ENCODE measurements around the gene KMT2B.

KMT2B gene

GRCh38 chr19:35731353-35731752 lies 13.6 kb downstream of the KMT2B start:
- H3K4me2 ChIP-seq (ENCODE audit: low read length) = no peak overlapping the region
- no CpG with 5 or more reads among the region's 9 CpGs for WGBS (ENCODE audit: extremely low coverage, insufficient coverage, low lambda C conversion rate)
- H3K79me1 ChIP-seq (ENCODE audit: low read length) = no peaks in the 10 kb centered on the region
- no peak overlapping the region for H4K5ac ChIP-seq (ENCODE audit: low read length)
- H3K23ac ChIP-seq (ENCODE audit: low read length) = no peak overlapping the region
- H3K4me3 ChIP-seq (ENCODE audit: low read length) = no peak overlapping the region
- no peak overlapping the region for H3K9ac ChIP-seq (ENCODE audit: low read length)
- H3K27me3 ChIP-seq (ENCODE audit: insufficient read depth, low read length, poor library complexity) = no peaks in the 10 kb centered on the region
- H3K18ac ChIP-seq (ENCODE audit: low read length) = no peak overlapping the region
- H4K8ac ChIP-seq (ENCODE audit: low read depth, low read length) = no peak overlapping the region
- no peak overlapping the region for H3K4ac ChIP-seq (ENCODE audit: low read depth, low read length)
- no peak overlapping the region for H2BK5ac ChIP-seq (ENCODE audit: low read length)
- H3K27ac ChIP-seq (ENCODE audit: low read depth, low read length) = no peak overlapping the region
- H2BK15ac ChIP-seq (replicated peaks; ENCODE audit: low read depth) = no peak overlapping the region
- no peak overlapping the region for H2AK5ac ChIP-seq (ENCODE audit: low read length)
- H3K56ac ChIP-seq (ENCODE audit: low read length) = no peak overlapping the region
- H3K4me1 ChIP-seq (ENCODE audit: control insufficient read depth, low read depth, low read length) = no peaks in the 10 kb centered on the region
- no peak for DNase-seq
- H3K36me3 ChIP-seq (ENCODE audit: control insufficient read depth, insufficient read depth, low read length) = peaks cover 20% of the 10 kb centered on the region
- no peaks in the 10 kb centered on the region for H3K79me2 ChIP-seq (ENCODE audit: control insufficient read depth, insufficient read depth, low read length)
- H2BK120ac ChIP-seq (ENCODE audit: low read depth, low read length) = no peak overlapping the region

DNA sequence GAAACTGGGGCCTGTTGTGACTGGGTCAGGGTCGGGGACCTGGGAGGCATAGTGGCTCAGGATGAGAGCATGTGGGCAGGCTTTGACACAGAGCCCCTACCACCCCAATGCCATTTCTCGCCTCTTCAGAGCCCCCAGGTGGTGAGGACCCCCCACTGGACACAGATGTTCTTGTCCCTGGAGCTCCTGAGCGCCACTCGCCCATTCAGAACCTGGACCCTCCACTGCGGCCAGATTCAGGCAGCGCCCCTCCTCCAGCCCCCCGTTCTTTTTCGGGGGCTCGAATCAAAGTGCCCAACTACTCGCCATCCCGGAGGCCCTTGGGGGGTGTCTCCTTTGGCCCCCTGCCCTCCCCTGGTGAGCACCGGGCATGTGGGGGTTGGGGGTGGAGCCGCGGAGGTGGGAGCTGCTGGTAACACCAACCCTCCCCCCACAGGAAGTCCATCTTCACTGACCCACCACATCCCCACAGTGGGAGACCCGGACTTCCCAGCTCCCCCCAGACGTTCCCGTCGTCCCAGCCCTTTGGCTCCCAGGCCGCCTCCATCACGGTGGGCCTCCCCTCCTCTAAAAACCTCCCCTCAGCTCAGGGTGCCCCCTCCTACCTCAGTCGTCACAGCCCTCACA lies 14.1 kb downstream of the KMT2B start:
- WGBS (ENCODE audit: extremely low coverage, insufficient coverage, low lambda C conversion rate) = no CpG with 5 or more reads among the region's 21 CpGs
- H2BK5ac ChIP-seq (ENCODE audit: low read length) = no peak overlapping the region
- no peak overlapping the region for H2BK15ac ChIP-seq (replicated peaks; ENCODE audit: low read depth)
- H3K27me3 ChIP-seq (ENCODE audit: insufficient read depth, low read length, poor library complexity) = no peaks in the 10 kb centered on the region
- H3K4me1 ChIP-seq (ENCODE audit: control insufficient read depth, low read depth, low read length) = no peaks in the 10 kb centered on the region
- no peak overlapping the region for H3K56ac ChIP-seq (ENCODE audit: low read length)
- no peak overlapping the region for H3K4ac ChIP-seq (ENCODE audit: low read depth, low read length)
- no peak overlapping the region for H4K8ac ChIP-seq (ENCODE audit: low read depth, low read length)
- no peak overlapping the region for H4K5ac ChIP-seq (ENCODE audit: low read length)
- no peak overlapping the region for H2AK5ac ChIP-seq (ENCODE audit: low read length)
- no peak overlapping the region for H3K9ac ChIP-seq (ENCODE audit: low read length)
- H3K4me2 ChIP-seq (ENCODE audit: low read length) = no peak overlapping the region
- no peak overlapping the region for H3K23ac ChIP-seq (ENCODE audit: low read length)
- H3K18ac ChIP-seq (ENCODE audit: low read length) = no peak overlapping the region
- H3K36me3 ChIP-seq (ENCODE audit: control insufficient read depth, insufficient read depth, low read length) = peaks cover 22% of the 10 kb centered on the region
- no peaks in the 10 kb centered on the region for H3K79me1 ChIP-seq (ENCODE audit: low read length)
- no peak overlapping the region for H2BK120ac ChIP-seq (ENCODE audit: low read depth, low read length)
- no peak overlapping the region for H3K27ac ChIP-seq (ENCODE audit: low read depth, low read length)
- no peak overlapping the region for H3K4me3 ChIP-seq (ENCODE audit: low read length)
- no peaks in the 10 kb centered on the region for H3K79me2 ChIP-seq (ENCODE audit: control insufficient read depth, insufficient read depth, low read length)
- no peak for DNase-seq

DNA sequence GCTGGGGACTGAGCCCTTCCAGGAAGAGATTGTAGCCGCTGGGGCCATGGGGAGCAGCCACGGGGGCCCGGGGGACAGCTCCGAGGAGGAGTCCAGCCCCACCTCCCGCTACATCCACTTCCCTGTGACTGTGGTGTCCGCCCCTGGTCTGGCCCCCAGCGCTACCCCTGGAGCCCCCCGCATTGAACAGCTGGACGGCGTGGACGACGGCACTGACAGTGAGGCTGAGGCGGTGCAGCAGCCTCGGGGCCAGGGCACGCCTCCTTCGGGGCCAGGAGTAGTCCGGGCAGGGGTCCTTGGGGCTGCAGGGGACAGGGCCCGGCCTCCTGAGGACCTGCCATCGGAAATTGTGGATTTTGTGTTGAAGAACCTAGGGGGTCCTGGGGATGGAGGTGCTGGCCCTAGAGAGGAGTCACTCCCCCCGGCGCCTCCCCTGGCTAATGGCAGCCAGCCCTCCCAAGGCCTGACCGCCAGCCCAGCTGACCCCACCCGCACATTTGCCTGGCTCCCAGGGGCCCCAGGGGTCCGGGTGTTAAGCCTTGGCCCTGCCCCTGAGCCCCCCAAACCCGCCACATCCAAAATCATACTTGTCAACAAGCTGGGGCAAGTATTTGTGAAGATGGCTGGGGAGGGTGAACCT lies 14.9 kb downstream of the KMT2B start:
- Histone ChIP-seq H3K4me2 (ENCODE audit: low read length) (no peak overlapping the region), H3K36me3 (ENCODE audit: control insufficient read depth, insufficient read depth, low read length) (peaks cover 18% of the 10 kb centered on the region), H3K79me2 (ENCODE audit: control insufficient read depth, insufficient read depth, low read length) (no peaks in the 10 kb centered on the region), H3K4me3 (ENCODE audit: low read length) (no peak overlapping the region), H3K18ac (ENCODE audit: low read length) (no peak overlapping the region), H4K5ac (ENCODE audit: low read length) (no peak overlapping the region), H3K27me3 (ENCODE audit: insufficient read depth, low read length, poor library complexity) (no peaks in the 10 kb centered on the region), H2BK5ac (ENCODE audit: low read length) (no peak overlapping the region), H3K23ac (ENCODE audit: low read length) (no peak overlapping the region), H3K79me1 (ENCODE audit: low read length) (no peaks in the 10 kb centered on the region), H3K4me1 (ENCODE audit: control insufficient read depth, low read depth, low read length) (no peaks in the 10 kb centered on the region), H3K9ac (ENCODE audit: low read length) (no peak overlapping the region), H3K27ac (ENCODE audit: low read depth, low read length) (no peak overlapping the region), H3K4ac (ENCODE audit: low read depth, low read length) (no peak overlapping the region), H4K8ac (ENCODE audit: low read depth, low read length) (no peak overlapping the region), H3K56ac (ENCODE audit: low read length) (no peak overlapping the region), H2AK5ac (ENCODE audit: low read length) (no peak overlapping the region), H2BK120ac (ENCODE audit: low read depth, low read length) (no peak overlapping the region), H2BK15ac (replicated peaks; ENCODE audit: low read depth) (no peak overlapping the region)
- WGBS (ENCODE audit: extremely low coverage, insufficient coverage, low lambda C conversion rate) = no CpG with 5 or more reads among the region's 25 CpGs
- DNase-seq = no peak

- no peak overlapping the region for H2BK5ac ChIP-seq (ENCODE audit: low read length)
- no peak overlapping the region for H3K4me3 ChIP-seq (ENCODE audit: low read length)
- DNase-seq = no peak
These were observed 15.7 kb downstream of the KMT2B start for GRCh38 chr19:35733180-35734125.

GRCh38 chr19:35734273-35734672 lies 16.5 kb downstream of the KMT2B start:
- Histone ChIP-seq H4K8ac (ENCODE audit: low read depth, low read length) (no peak overlapping the region), H2BK5ac (ENCODE audit: low read length) (no peak overlapping the region), H3K4ac (ENCODE audit: low read depth, low read length) (no peak overlapping the region), H2AK5ac (ENCODE audit: low read length) (no peak overlapping the region), H2BK15ac (replicated peaks; ENCODE audit: low read depth) (no peak overlapping the region), H3K18ac (ENCODE audit: low read length) (no peak overlapping the region), H3K4me2 (ENCODE audit: low read length) (no peak overlapping the region), H4K5ac (ENCODE audit: low read length) (no peak overlapping the region), H3K56ac (ENCODE audit: low read length) (no peak overlapping the region), H3K79me1 (ENCODE audit: low read length) (no peaks in the 10 kb centered on the region), H3K36me3 (ENCODE audit: control insufficient read depth, insufficient read depth, low read length) (peaks cover 19% of the 10 kb centered on the region), H3K27ac (ENCODE audit: low read depth, low read length) (no peak overlapping the region), H3K79me2 (ENCODE audit: control insufficient read depth, insufficient read depth, low read length) (no peaks in the 10 kb centered on the region), H2BK120ac (ENCODE audit: low read depth, low read length) (no peak overlapping the region), H3K4me3 (ENCODE audit: low read length) (no peak overlapping the region), H3K9ac (ENCODE audit: low read length) (no peak overlapping the region), H3K23ac (ENCODE audit: low read length) (no peak overlapping the region), H3K27me3 (ENCODE audit: insufficient read depth, low read length, poor library complexity) (no peaks in the 10 kb centered on the region), H3K4me1 (ENCODE audit: control insufficient read depth, low read depth, low read length) (no peaks in the 10 kb centered on the region)
- no CpG with 5 or more reads among the region's 8 CpGs for WGBS (ENCODE audit: extremely low coverage, insufficient coverage, low lambda C conversion rate)
- no peak for DNase-seq

More at GRCh38 chr19:35733180-35734125, 15.7 kb downstream of the KMT2B start:
- H3K18ac ChIP-seq (ENCODE audit: low read length) = no peak overlapping the region
- no peak overlapping the region for H2AK5ac ChIP-seq (ENCODE audit: low read length)
- H3K27ac ChIP-seq (ENCODE audit: low read depth, low read length) = no peak overlapping the region
- no peak overlapping the region for H3K56ac ChIP-seq (ENCODE audit: low read length)
- no peaks in the 10 kb centered on the region for H3K79me2 ChIP-seq (ENCODE audit: control insufficient read depth, insufficient read depth, low read length)
- WGBS (ENCODE audit: extremely low coverage, insufficient coverage, low lambda C conversion rate) = no CpG with 5 or more reads among the region's 35 CpGs
- H4K8ac ChIP-seq (ENCODE audit: low read depth, low read length) = no peak overlapping the region
- no peak overlapping the region for H2BK15ac ChIP-seq (replicated peaks; ENCODE audit: low read depth)
- peaks cover 20% of the 10 kb centered on the region for H3K36me3 ChIP-seq (ENCODE audit: control insufficient read depth, insufficient read depth, low read length)
- no peak overlapping the region for H3K4me2 ChIP-seq (ENCODE audit: low read length)
- H3K79me1 ChIP-seq (ENCODE audit: low read length) = no peaks in the 10 kb centered on the region
- H3K4ac ChIP-seq (ENCODE audit: low read depth, low read length) = no peak overlapping the region
- no peak overlapping the region for H3K23ac ChIP-seq (ENCODE audit: low read length)
- H3K4me1 ChIP-seq (ENCODE audit: control insufficient read depth, low read depth, low read length) = no peaks in the 10 kb centered on the region
- no peak overlapping the region for H4K5ac ChIP-seq (ENCODE audit: low read length)
- no peak overlapping the region for H2BK120ac ChIP-seq (ENCODE audit: low read depth, low read length)
- no peak overlapping the region for H3K9ac ChIP-seq (ENCODE audit: low read length)
- H3K27me3 ChIP-seq (ENCODE audit: insufficient read depth, low read length, poor library complexity) = no peaks in the 10 kb centered on the region

Data from mesendoderm (in vitro differentiated cells).